Middle frontal gyrus (tissue), 1 donor: ENCODE data around the gene GRIK4.
"Not testable (repeated sequence)": the region's sequence is repeated elsewhere in the genome, so short reads cannot be mapped to it uniquely, and the experiment has no call there.

Source experiments
- DNase-seq: peaks from one replicate; pipeline ENCODE4 v3.0.0-alpha.2; 2015; ENCODE audit warnings: low spot score; ENCODE audit errors: extremely low spot score

The GRIK4 gene

DNA sequence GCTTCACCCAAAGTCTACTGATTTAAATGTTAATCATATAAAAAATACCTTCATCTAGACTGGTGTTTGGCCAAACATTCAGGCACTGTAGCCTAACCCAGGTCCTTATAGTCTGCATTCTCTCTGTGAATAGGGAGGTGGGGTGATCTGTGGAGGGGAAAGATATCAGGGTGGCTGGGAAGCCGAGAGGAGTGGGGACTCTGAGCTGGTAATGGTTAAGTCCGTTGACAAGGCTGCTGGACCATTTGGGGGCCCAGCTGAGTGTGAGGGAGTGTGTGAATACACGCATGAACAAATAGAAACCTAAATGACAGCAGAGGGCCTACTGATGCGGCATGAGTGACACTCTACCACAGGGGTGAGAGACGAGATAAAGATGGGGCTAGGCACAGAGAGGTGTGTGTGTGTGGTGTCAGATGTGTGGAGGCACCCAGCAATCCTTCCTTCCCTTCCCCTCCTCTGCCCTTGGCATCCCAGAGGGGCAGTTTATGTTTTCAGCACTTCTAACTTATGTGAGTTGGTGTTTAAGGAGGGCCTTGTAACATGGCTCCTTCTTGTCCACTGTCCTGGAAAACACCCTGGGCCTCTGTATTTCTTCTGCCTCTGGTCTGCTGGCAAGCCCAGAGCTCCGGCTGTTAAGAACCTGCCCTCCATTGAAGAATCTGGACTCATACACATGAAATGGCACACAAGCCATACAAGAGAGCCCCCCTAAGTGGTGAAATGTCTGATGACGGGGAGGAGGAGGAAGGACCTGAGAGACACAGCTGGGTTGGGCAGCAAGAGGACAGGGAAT is 263.2 kb downstream of the GRIK4 start:
- DNase-seq: no peak

DNA sequence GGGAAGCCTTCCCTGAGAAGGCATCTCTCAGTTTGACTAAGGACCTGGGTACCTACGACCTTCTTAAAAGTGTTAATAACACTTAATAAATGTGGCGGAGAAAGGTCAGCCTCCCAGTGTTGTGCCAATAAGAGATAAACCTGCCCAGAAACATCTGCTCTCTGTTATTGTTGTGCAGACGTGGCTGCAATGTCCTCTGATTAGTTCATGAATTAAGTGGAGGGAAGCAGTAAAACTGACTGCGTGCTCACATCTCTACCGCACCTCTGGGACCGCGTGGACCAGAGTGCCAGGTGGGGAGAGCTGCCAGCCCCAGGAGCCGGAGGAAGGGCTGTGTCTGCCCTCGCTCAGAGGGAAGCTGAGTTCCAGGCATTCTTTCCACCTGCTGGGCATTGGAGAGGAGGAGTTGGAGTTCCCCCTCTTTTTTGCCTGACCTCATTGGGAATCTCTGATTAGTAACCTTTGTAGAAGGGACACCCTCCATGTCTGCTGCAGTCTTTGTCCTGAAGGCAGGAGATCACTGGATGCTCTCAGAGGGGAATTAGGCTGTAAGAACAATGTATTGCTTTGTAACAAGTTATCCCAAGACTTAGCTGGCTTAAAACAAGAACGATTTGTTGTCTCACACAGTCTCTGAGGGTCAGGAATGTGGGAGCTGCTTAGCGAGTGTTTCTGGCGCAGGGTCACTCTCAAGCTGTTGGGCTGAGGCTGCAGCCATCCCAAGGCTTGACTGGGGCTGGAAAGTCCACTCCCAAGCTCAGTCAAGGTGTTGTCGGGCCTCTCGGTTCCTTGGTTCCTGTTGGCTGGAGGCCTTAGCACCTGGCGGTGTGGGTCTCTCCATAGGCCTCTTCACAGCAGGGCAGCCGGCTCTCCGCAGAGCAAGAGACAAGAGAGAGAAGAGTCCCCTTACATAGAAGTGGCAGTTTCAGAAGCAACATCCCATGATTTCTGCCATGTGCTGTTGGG is 264.7 kb downstream of the GRIK4 start:
- DNase-seq: no peak

GRCh38 chr11:120778685-120779490 is 267.3 kb downstream of the GRIK4 start:
- no peak for DNase-seq

DNA sequence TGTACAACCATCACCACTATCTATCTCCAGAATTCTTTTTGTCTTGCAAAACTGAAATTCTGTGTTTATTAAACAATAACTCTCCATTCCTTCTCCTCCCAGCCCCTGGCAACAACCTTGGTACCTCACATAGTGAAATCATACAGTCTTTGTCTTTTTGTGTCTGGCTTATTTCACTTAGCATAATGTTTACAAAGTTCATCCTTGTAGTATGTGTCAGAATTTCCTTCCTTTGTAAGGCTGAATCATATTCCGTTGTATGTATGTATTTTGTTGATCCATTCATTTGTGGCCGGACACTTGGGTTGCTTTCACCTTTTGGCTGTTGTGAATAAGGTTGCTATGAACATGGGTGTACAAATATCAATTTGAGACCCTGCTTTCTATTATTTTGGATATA is 268.7 kb downstream of the GRIK4 start:
- no peak for DNase-seq

- DNase-seq: no peak
Observed at GRCh38 chr11:120781486-120782120, 270.1 kb downstream of the GRIK4 start.

GRCh38 chr11:120784566-120785251 is 273.2 kb downstream of the GRIK4 start:
- no peak for DNase-seq

- DNase-seq: no peak
Observed at GRCh38 chr11:120785576-120785975, 274.0 kb downstream of the GRIK4 start.

DNA sequence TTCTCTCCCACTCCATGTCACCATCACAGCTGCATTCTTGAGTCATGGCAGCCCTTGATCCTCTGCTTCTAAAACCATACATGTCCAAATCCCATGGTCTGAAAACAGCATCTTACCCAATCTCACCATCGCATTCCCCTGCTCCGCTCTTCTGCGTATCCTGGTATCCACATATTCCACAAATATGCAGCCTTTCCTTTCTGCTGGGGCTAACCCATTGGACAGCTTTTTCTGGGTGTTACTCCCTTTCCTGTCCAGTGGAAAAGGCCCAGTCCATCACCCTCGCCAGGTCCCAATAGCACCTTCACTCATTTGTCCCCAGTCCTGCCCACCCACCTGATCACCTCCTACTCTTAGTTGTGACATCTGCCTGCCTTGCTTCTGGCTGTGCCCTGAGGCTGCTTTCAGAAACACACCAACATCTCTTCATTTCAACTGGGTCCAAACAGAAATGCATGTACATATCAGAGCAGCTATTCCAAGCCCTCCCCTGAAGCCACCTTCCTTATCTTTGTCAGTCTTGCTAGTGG is 274.7 kb downstream of the GRIK4 start:
- no peak for DNase-seq

DNA sequence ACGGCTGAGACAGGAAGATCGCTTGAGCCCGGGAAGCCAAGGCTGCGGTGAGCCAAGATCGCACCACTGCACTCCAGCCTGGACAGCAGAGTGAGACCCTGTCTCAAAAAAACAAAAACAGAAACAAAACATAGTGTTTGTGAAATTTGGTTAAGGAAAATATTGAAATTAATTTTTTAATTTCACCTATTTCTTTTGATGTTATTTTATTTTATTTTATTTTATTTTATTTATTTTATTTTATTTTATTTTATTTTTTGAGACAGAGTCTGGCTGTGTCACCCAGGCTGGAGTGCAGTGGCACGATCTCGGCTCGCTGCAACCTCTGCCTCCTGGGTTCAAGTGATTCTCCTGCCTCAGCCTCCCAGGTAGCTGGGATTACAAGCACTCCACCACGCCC is 275.7 kb downstream of the GRIK4 start:
- not testable (repeated sequence) for DNase-seq

- DNase-seq: no peak
Observed at GRCh38 chr11:120789391-120789790, 277.8 kb downstream of the GRIK4 start.

- DNase-seq: no peak
Observed at GRCh38 chr11:120792306-120792705, 280.8 kb downstream of the GRIK4 start.

DNA sequence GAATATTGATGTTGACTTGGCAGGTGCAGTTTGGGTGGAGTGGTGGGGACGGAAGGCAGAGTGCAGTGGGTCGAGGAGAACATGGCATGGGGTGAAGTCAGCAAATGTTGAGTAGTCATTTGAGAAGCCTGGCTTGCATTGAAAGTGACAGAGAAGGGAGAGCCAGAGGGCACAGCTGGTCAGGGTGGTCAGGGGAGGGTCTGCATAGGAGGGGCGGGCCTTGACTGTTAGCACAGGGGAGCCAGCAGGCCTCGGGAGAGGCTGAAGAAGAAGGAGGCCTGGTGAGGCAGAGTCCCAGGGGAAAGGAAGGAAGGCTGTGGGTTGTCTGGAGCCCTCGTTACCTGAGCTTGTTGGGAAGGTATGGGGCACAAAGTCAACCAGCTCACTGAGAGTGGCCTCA is 281.6 kb downstream of the GRIK4 start:
- DNase-seq: no peak

DNA sequence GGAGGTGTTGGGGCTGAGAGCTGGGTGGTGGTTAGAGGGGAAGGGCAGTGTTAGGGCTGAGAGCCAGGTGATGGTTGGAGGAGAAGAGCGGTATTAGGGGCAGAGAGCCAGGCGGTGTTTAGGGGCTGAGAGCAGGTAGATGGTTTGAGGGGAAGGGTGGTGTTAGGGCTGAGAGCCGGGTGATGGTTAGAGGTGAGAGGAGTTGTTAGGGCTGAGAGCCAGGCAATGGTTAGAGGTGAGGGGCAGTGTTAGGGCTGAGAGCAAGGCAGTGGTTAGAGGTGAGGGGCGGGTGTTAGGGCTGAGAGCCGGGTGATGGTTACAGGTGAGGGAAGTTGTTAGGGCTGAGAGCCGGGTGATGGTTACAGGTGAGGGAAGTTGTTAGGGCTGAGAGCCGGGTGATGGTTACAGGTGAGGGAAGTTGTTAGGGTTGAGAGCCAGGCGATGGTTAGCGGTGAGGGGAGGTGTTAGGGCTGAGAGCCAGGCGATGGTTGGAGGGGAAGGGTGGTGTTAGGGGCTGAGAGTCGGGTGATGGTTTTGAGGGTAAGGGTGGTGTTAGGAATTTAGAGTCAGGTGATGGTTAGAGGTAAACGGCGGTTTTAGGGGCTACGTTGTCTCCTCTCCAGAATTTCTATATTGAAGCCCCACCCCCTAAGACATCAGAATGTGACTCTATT is 282.4 kb downstream of the GRIK4 start:
- no peak for DNase-seq

GRCh38 chr11:120794748-120795147 is 283.2 kb downstream of the GRIK4 start:
- no peak for DNase-seq

DNA sequence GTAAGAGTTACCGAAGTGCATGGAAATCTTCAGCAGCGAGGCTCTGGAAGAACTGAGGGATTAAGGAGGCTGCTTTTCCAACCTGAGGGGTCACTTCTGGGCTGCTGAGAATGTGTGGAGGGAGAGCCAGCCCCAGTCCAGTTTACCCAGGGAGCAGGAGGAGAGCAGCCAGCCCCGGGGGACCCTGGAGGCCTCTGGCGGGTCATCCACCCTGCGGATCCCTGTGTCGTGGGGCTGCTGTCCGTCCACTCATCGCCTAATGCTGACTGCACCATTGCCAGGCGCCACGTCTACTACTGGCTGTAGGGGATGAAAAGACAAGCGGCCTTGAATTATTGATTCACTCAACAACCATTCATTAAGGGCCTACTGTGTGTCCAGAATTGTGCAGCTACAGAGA is 283.6 kb downstream of the GRIK4 start:
- DNase-seq: no peak

DNA sequence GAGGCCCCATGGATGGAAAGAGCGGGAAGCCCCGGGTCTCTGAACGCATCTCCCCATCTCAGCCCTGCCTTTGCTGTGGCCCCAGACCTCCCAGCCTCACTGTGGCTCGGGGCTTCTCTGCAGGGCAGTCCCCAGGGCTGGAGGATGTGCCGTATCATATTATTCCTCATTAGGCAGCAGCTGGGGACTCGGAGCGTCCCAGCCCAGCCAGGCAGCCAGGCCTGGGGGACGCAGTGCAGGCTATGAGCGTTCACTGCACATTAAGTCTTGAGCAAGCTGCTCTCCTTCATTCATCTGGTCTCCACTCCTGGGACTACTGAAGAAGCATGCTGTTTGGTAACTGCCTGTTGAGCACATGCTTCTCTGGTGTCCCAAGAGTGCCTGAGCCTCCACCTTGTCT is 285.6 kb downstream of the GRIK4 start:
- DNase-seq: no peak

GRCh38 chr11:120798854-120799253 is 287.3 kb downstream of the GRIK4 start:
- DNase-seq: no peak

- DNase-seq: no peak
Observed at GRCh38 chr11:120800206-120800605, 288.7 kb downstream of the GRIK4 start.

DNA sequence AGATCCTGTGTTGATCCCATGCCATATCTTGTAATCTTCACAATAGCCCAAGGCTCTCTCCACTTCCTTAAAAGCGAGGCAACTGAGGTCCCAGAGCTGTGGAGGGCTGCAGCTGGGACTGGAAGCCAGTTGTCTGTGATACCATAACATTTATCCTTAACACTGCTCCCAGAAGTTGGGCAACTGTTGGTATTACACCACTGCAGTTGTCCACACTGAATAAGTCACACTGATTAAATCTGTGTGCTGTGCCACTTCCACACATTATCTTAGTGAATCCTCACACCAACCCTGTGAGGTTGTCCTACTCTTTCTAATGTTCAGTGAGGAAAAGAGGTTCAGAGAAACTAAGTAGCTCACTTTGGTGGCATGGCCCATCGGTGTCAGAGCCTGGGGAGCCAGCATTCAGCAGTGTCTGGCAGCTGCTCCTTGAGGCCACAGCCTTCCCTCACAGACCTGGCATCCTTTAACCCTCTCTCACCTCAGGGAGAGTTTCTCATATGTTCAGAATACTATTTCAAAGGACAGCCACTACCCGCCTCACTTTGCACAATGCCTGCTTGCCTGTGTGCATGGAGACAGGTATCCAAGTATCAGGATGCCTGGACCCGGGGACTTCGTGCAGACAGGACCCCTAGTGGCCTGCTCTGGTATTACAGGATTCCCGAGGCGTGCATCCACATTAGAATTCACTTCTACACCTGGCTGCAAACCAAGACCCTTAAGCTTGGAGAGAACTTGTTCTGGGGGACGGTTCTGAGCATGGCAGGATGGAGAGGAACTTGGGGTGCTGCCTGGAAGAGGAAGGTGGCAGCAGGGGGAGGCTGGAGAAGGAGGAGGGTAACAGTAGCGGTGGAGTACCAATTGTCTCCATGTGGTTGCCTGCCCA is 290.5 kb downstream of the GRIK4 start:
- peak; percentile 31 for DNase-seq
